Heart left ventricle (tissue), 13 donors: Measurements from ENCODE around the gene PGAP3.
A peak's percentile ranks its signal among the peaks of the same experiment; 100 is the strongest.

Source experiments
- CTCF ChIP-seq, 12 donors: fragments of 200-600 bp; sonication (generic) in 4 of 12; IDR thresholded peaks; one replicate each; pipeline versions ENCODE4 v1.5.0 to v1.8.0; 2018 to 2022; ENCODE audit warnings: antibody characterized with exemption in 12 of 12, mild to moderate bottlenecking in 5 of 12
- POLR2A ChIP-seq, 2 donors: fragments of 450-650 bp; IDR thresholded peaks; one replicate each; pipeline ENCODE4 v1.6.1; 2017; ENCODE audit warnings: antibody characterized with exemption in 2 of 2, mild to moderate bottlenecking in 2 of 2, moderate library complexity in 2 of 2
- donor health status: ischemic (EF 13 %, LVEDD 7.1; RV severe dilation, severe dysfunction).
- donor health status: DM: no; HTN: yes; CAD: no.
- donor health status: DM: no; HTN: no; CAD: no.
- donor health status: ischemic (EF 25% LVEDD 6.9; RV normal size, moderate dysfunction).
- donor health status: ischemic (EF 25% LVEDD 5.7; RV mildly dilated, moderate dysfunction).
- donor health status: ischemic (EF 35%, LVEDD 5.7; RV mildly dilated, moderate dysfunction).
- donor health status: nonischemic (EF 11% LVEDD 7.7; RV severe dilation, severe dysfunction).
- donor health status: DM: yes; HTN: yes; CAD: no.
- donor health status: PGD.
- donor health status: ischemic (EF 29% LVEDD 5.4; RV normal size, mild dysfunction).
- donor health status: nonischemic (EF 23%, LVEDD 6.1; RV moderate dilation, normal function).

GRCh38 chr17:39687546-39688474, at the start of gene PGAP3:
- peak in 1 of 12 donors; percentile 20 for TF ChIP-seq CTCF (IDR thresholded peaks at IDR 0.05)
- TF ChIP-seq POLR2A (IDR thresholded peaks at IDR 0.05) = peak in 1 of 2 donors; percentile 67
